MM.1S (cell line): ENCODE results near the gene AASS.
A peak's percentile ranks its signal among the peaks of the same experiment; 100 is the strongest.

ENCODE experiments used
- DNase-seq: peaks from one replicate; pipeline ENCODE4 v3.0.0-alpha.2; 2015
- H2AFZ ChIP-seq: fragments of 300-600 bp; sonication (generic); 2 replicates; pipeline ENCODE4 v1.6.0; 2016; ENCODE audit warnings: antibody characterized with exemption, low read length
- H3F3A ChIP-seq: fragments of 300-600 bp; sonication (generic); 2 replicates; pipeline ENCODE4 v1.6.1; 2016; ENCODE audit warnings: mild to moderate bottlenecking, antibody characterized with exemption, low read length, moderate library complexity, mixed read lengths; ENCODE audit not compliant: insufficient read depth
- H3K27ac ChIP-seq: fragments of 300-600 bp; sonication (generic); 2 replicates; pipeline ENCODE4 v1.5.1; 2016; ENCODE audit warnings: mild to moderate bottlenecking, low read length
- H3K27me3 ChIP-seq: fragments of 300-600 bp; sonication (generic); replicated peaks from 2 replicates; pipeline ENCODE4 v1.6.0; 2016; ENCODE audit warnings: low read length; ENCODE audit not compliant: insufficient read depth
- H3K36me3 ChIP-seq: fragments of 300-600 bp; sonication (generic); replicated peaks from 2 replicates; pipeline ENCODE4 v1.6.1; 2016; ENCODE audit warnings: mild to moderate bottlenecking, low read length, mixed read lengths; ENCODE audit not compliant: insufficient read depth
- H3K4me1 ChIP-seq: fragments of 300-600 bp; sonication (generic); 2 replicates; pipeline ENCODE4 v1.6.1; 2016; ENCODE audit warnings: low read length, mixed read lengths
- H3K4me2 ChIP-seq: fragments of 300-600 bp; sonication (generic); 2 replicates; pipeline ENCODE4 v1.6.0; 2016; ENCODE audit warnings: low read depth, low read length
- H3K4me3 ChIP-seq: fragments of 300-600 bp; sonication (generic); 2 replicates; pipeline ENCODE4 v1.5.1; 2016; ENCODE audit warnings: low read length, mixed read lengths
- H3K79me2 ChIP-seq: fragments of 300-600 bp; sonication (generic); 2 replicates; pipeline ENCODE4 v1.6.1; 2016; ENCODE audit warnings: mixed run types, low read length, mixed read lengths
- H3K9ac ChIP-seq: fragments of 300-600 bp; sonication (generic); 2 replicates; pipeline ENCODE4 v1.6.1; 2016; ENCODE audit warnings: low read length, mixed read lengths
- H3K9me2 ChIP-seq: fragments of 300-600 bp; sonication (generic); replicated peaks from 2 replicates; pipeline ENCODE4 v1.6.1; 2016; ENCODE audit warnings: mild to moderate bottlenecking, low read length, mixed read lengths; ENCODE audit not compliant: insufficient read depth
- H3K9me3 ChIP-seq: fragments of 300-600 bp; sonication (generic); replicated peaks from 2 replicates; pipeline ENCODE4 v1.6.1; 2016; ENCODE audit warnings: mild to moderate bottlenecking, low read length, mixed read lengths; ENCODE audit not compliant: insufficient read depth
- H4K20me1 ChIP-seq: fragments of 300-600 bp; sonication (generic); 2 replicates; pipeline ENCODE4 v1.6.1; 2016; ENCODE audit warnings: mild to moderate bottlenecking, low read length, moderate library complexity, mixed read lengths; ENCODE audit not compliant: insufficient read depth
- CTCF ChIP-seq: fragments of 300-600 bp; sonication (generic); IDR thresholded peaks from 2 replicates; pipeline ENCODE4 v1.5.1; 2016; ENCODE audit warnings: antibody characterized with exemption, low read length, mixed read lengths
- EZH2 ChIP-seq: fragments of 300-600 bp; sonication (generic); optimal IDR thresholded peaks from 2 replicates; pipeline ENCODE3; 2017; ENCODE audit warnings: low read depth, mild to moderate bottlenecking, antibody characterized with exemption, low read length, mixed read lengths
- EZH2phosphoT487 ChIP-seq: fragments of 300-600 bp; sonication (generic); IDR thresholded peaks from 2 replicates; pipeline ENCODE4 v1.6.1; 2018; ENCODE audit warnings: antibody characterized with exemption, low read length

AASS gene

GRCh38 chr7:122140918-122141317 lies 3.1 kb downstream of the AASS start:
- H3K9ac ChIP-seq, result no peak overlapping the region
- H3K27ac ChIP-seq, result no peak overlapping the region
- DNase-seq, result no peak
- H3F3A ChIP-seq, result no peaks in the 10 kb centered on the region
- TF ChIP-seq CTCF (no peak), EZH2phosphoT487 (no peak), EZH2 (no peak)
- H3K36me3 ChIP-seq, result no peaks in the 10 kb centered on the region
- no peak overlapping the region for H3K4me2 ChIP-seq
- no peak overlapping the region for H3K4me3 ChIP-seq
- no peak overlapping the region for H2AFZ ChIP-seq
- H3K4me1 ChIP-seq, result peaks cover 13% of the 10 kb centered on the region; the same call in 1 of the 2 replicates
- no peaks in the 10 kb centered on the region for H3K79me2 ChIP-seq
- H4K20me1 ChIP-seq, result no peaks in the 10 kb centered on the region
- H3K27me3 ChIP-seq, result no peaks in the 10 kb centered on the region
- H3K9me3 ChIP-seq, result no peaks in the 10 kb centered on the region
- H3K9me2 ChIP-seq, result no peaks in the 10 kb centered on the region

GRCh38 chr7:122137251-122138077 lies 6.6 kb downstream of the AASS start:
- Histone ChIP-seq H3K4me2 (peak overlapping the region; percentile 7; the same call in 1 of the 2 replicates), H3K9me2 (no peaks in the 10 kb centered on the region), H4K20me1 (no peaks in the 10 kb centered on the region), H3K4me3 (no peak overlapping the region), H3K9ac (no peak overlapping the region), H3F3A (no peaks in the 10 kb centered on the region), H3K27ac (no peak overlapping the region), H3K36me3 (no peaks in the 10 kb centered on the region), H3K79me2 (no peaks in the 10 kb centered on the region), H2AFZ (no peak overlapping the region), H3K9me3 (no peaks in the 10 kb centered on the region), H3K27me3 (no peaks in the 10 kb centered on the region), H3K4me1 (peaks cover 8% of the 10 kb centered on the region; the same call in 1 of the 2 replicates)
- no peak for TF ChIP-seq EZH2
- TF ChIP-seq EZH2phosphoT487, result no peak
- DNase-seq, result no peak

GRCh38 chr7:122136639-122137245 lies 7.3 kb downstream of the AASS start:
- Histone ChIP-seq H2AFZ (no peak overlapping the region), H4K20me1 (no peaks in the 10 kb centered on the region), H3K4me3 (no peak overlapping the region), H3K27ac (no peak overlapping the region), H3K4me2 (peak overlapping the region; percentile 7), H3K79me2 (no peaks in the 10 kb centered on the region), H3K9ac (no peak overlapping the region), H3K9me2 (no peaks in the 10 kb centered on the region), H3K36me3 (no peaks in the 10 kb centered on the region), H3K4me1 (peaks cover 8% of the 10 kb centered on the region; the same call in 1 of the 2 replicates), H3F3A (no peaks in the 10 kb centered on the region), H3K27me3 (no peaks in the 10 kb centered on the region), H3K9me3 (no peaks in the 10 kb centered on the region)
- TF ChIP-seq CTCF (no peak), EZH2phosphoT487 (no peak), EZH2 (no peak)
- DNase-seq, result no peak
